ENCODE data around the gene FAM219A.

DNA sequence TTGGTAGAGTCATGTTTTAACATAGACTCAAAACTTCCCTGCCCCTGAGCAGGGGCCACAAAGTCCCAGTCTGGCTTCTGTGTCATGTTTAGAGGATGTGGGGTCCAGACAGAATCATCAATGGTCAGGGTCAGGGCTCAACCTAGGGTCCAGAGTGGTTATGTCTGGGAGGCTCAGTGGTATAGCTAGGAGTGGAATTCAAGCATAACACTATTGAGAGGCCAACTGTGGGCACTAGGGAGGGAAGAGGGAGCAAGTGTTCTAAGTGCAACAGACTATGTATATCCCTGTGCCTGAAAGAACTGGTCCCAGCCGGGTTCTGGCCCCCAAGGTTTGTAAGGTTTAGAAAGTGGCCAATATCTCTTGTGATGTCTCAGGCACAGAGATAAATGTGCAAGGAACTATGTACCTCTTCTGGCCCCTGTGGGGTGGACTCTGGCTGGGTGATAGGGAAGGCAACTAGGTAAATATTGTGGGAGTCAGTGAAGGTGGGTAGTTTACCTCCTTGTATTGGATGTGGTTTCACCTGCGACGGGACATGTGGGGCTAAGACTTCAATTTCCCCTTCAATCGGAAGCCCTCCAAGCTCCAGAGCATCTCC is 95.7 kb downstream of the FAM219A start:
- TF ChIP-seq SUZ12 (IDR thresholded peaks at IDR 0.05; ENCODE audit: extremely low read depth, insufficient read depth, insufficient read length), result no peak
- TF ChIP-seq YY1 (IDR thresholded peaks at IDR 0.05; ENCODE audit: insufficient read depth, insufficient read length), result no peak
- no peak for TF ChIP-seq ZNF274 (IDR thresholded peaks at IDR 0.05; ENCODE audit: low read depth, low read length)
